T-helper 1 cell (primary cell): Measurements from ENCODE around the gene KRT4.
"Not testable (repeated sequence)": the region's sequence is repeated elsewhere in the genome, so short reads cannot be mapped to it uniquely, and the experiment has no call there.

ENCODE experiments used
- DNase-seq, 5 donors: peaks; one replicate each; pipeline ENCODE4 v3.0.0-alpha.2; 2012 to 2020

KRT4 gene

GRCh38 chr12:52771088-52771487 is 42.8 kb downstream of the KRT4 start:
- DNase-seq: no peak

- no peak for DNase-seq
Observed at GRCh38 chr12:52769946-52770345, 44.0 kb downstream of the KRT4 start.

GRCh38 chr12:52769354-52769753 is 44.6 kb downstream of the KRT4 start:
- DNase-seq: no peak

GRCh38 chr12:52768479-52769200 is 45.3 kb downstream of the KRT4 start:
- DNase-seq: no peak

- DNase-seq: no peak
Observed at GRCh38 chr12:52767427-52767826, 46.5 kb downstream of the KRT4 start.

- no peak for DNase-seq
Observed at GRCh38 chr12:52767020-52767379, 46.9 kb downstream of the KRT4 start.

GRCh38 chr12:52766351-52767019 is 47.4 kb downstream of the KRT4 start:
- DNase-seq: no peak

- no peak for DNase-seq
Observed at GRCh38 chr12:52765702-52766101, 48.2 kb downstream of the KRT4 start.

GRCh38 chr12:52763991-52764390 is 49.9 kb downstream of the KRT4 start:
- DNase-seq: no peak

GRCh38 chr12:52763036-52763659 is 50.8 kb downstream of the KRT4 start:
- no peak for DNase-seq

GRCh38 chr12:52761802-52762201 is 52.1 kb downstream of the KRT4 start:
- DNase-seq: no peak

GRCh38 chr12:52761218-52761617 is 52.7 kb downstream of the KRT4 start:
- not testable (repeated sequence) for DNase-seq

GRCh38 chr12:52760623-52761022 is 53.3 kb downstream of the KRT4 start:
- no peak for DNase-seq

- DNase-seq: no peak
Observed at GRCh38 chr12:52759695-52760094, 54.2 kb downstream of the KRT4 start.

GRCh38 chr12:52759218-52759617 is 54.7 kb downstream of the KRT4 start:
- no peak for DNase-seq

GRCh38 chr12:52757449-52758176 is 56.3 kb downstream of the KRT4 start:
- no peak for DNase-seq
